A204.1 (cell line): ENCODE data around the gene CENPT.
"Not testable (repeated sequence)": the region's sequence is repeated elsewhere in the genome, so short reads cannot be mapped to it uniquely, and the experiment has no call there.

ENCODE experiments used
- FAIRE-seq: peaks from 2 replicates; lab custom pipeline; 2012; peaks lifted over from hg19 to GRCh38; lab: Jason Lieb, UNC

The CENPT gene

GRCh38 chr16:67846320-67847063 is 1.0 kb downstream of the CENPT start, which contains the start of gene NUTF2:
NUTF2 (plus strand) TSS chr16:67846933; CDS start chr16:67865131, 18,198 bp downstream.
- peak; percentile 65 for FAIRE-seq

GRCh38 chr16:67846063-67846319 is 1.5 kb downstream of the CENPT start:
- no peak for FAIRE-seq

- no peak for FAIRE-seq
Observed at GRCh38 chr16:67845291-67846062, 2.0 kb downstream of the CENPT start.

- no peak for FAIRE-seq
Observed at GRCh38 chr16:67844497-67844896, 3.0 kb downstream of the CENPT start.

GRCh38 chr16:67843343-67843765 is 4.1 kb downstream of the CENPT start:
- FAIRE-seq = no peak

GRCh38 chr16:67842509-67843342 is 4.8 kb downstream of the CENPT start:
- FAIRE-seq = no peak

GRCh38 chr16:67841816-67842508 is 5.5 kb downstream of the CENPT start, which contains the start of gene THAP11:
THAP11 (plus strand) TSS chr16:67842320; CDS start chr16:67842555, 235 bp downstream.
- no peak for FAIRE-seq

- FAIRE-seq = no peak
Observed at GRCh38 chr16:67841198-67841815, 6.2 kb downstream of the CENPT start.

- FAIRE-seq = no peak
Observed at GRCh38 chr16:67837811-67838210, 9.7 kb downstream of the CENPT start.

GRCh38 chr16:67837190-67837589 is 10.3 kb downstream of the CENPT start:
- not testable (repeated sequence) for FAIRE-seq

GRCh38 chr16:67834242-67834614 is 13.3 kb downstream of the CENPT start:
- no peak for FAIRE-seq

GRCh38 chr16:67833415-67834241 is 13.9 kb downstream of the CENPT start:
- no peak for FAIRE-seq

- no peak for FAIRE-seq
Observed at GRCh38 chr16:67833030-67833414, 14.5 kb downstream of the CENPT start.

- no peak for FAIRE-seq
Observed at GRCh38 chr16:67828651-67829050, 18.8 kb downstream of the CENPT start.

- no peak for FAIRE-seq
Observed at GRCh38 chr16:67825906-67826305, 21.6 kb downstream of the CENPT start.

- no peak for FAIRE-seq
Observed at GRCh38 chr16:67825119-67825518, 22.4 kb downstream of the CENPT start.

GRCh38 chr16:67822511-67822910 is 25.0 kb downstream of the CENPT start:
- FAIRE-seq = no peak

GRCh38 chr16:67820608-67821259 is 26.8 kb downstream of the CENPT start:
- no peak for FAIRE-seq

GRCh38 chr16:67814567-67814966 is 32.9 kb downstream of the CENPT start:
- no peak for FAIRE-seq

- no peak for FAIRE-seq
Observed at GRCh38 chr16:67811899-67812298, 35.6 kb downstream of the CENPT start.
